Right lung (tissue), 10 donors: ENCODE measurements around the gene SPRR2E. TPM values are rescaled to one million over a fixed set of nuclear protein-coding genes. Genes with fewer than 3 reads are reported as not detected.
"Not testable (repeated sequence)": the region's sequence is repeated elsewhere in the genome, so short reads cannot be mapped to it uniquely, and the experiment has no call there.

Experiments
- DNase-seq, 2 donors: peaks; one replicate each; pipeline ENCODE4 v3.0.0-alpha.2; 2013
- long read RNA-seq, 8 donors: transcript quantifications; one replicate each; lab custom pipeline, GENCODE V29; 2026
- polyA plus RNA-seq, 5 donors: library from polyadenylated mRNA; unstranded; fragments of 120-200 nt; gene quantifications; one replicate each; pipeline versions ENCODE4 v1.2.1 to v1.2.3, GENCODE V29; 2013; ENCODE audit warnings: inconsistent platforms in 1 of 5, low replicate concordance in 1 of 5; ENCODE audit not compliant: insufficient read length in 5 of 5, insufficient read depth in 1 of 5

Gene SPRR2E
- not detected for polyA plus RNA-seq
- long read RNA-seq, donor 1: 0 reads
- long read RNA-seq, donor 2: 0 reads
- long read RNA-seq, donor 3: 0 reads
- long read RNA-seq, donor 4: 0 reads
- long read RNA-seq, donor 5: 0 reads
- long read RNA-seq, donor 6: 0 reads
- long read RNA-seq, donor 7: 0 reads
- long read RNA-seq, donor 8: 0 reads

DNA sequence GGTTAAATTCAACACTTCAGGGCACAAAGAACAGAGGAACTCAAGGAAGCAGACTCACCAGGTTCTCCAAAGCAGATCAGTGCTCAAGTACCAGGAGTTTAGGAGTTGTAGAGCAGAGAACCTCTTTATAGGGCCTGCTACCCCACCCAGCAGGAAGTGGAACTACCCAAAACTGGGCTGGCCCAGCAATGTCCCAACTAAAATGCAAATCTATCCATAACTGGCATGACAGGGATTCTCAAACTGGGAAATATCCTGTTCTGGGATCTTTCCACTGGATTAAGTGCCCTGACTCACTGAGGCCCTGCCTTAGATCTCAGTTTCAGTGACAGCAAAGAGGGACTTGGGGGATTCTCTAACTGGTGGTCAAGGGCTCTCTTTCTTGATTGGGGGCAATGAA is at the start of gene SPRR2E:
Gene SPRR2E, minus strand, starts transcription at position 101 of the 400 bp plus-strand sequence. CDS start 775 bp downstream, outside the sequence.
- DNase-seq: no peak

DNA sequence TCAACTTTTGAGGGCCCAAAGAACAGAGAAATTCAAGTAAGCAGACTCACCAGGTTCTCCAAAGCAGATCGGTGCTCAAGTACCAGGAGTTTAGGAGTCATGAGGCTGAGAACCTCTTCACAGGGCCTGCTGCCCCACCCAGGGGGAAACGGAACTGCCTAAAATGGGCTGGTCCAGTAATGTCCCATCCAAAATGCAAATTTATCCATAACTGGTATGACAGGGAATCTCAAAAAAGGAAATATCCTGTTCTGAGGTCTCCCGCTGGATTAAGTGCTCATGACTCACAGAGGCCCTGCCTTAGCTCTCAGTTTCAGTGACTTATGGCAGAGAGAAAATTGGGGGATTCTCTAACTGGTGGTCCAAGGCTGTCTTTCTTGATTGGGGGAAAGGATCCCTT is 47.1 kb upstream of the SPRR2E start:
- DNase-seq: no peak

DNA sequence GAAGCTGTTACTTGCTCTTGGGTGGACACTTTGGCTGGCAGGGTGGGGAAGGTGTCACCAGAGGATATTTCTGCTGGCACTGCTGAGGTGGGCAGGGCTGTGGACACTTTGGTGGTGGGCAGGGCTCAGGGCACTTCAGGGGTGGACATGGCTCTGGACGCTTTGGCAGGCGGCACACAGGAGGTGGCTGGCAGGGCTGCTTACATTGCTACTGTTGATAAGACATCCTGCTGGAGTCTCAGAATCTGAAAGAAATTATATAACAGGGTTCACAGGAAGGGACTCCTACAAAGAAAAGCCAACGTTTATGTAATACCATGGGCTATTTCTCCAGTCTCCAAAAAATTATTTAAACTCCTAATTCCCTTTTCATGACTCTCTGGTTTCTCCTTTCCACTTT is 46.2 kb upstream of the SPRR2E start:
- DNase-seq: no peak

DNA sequence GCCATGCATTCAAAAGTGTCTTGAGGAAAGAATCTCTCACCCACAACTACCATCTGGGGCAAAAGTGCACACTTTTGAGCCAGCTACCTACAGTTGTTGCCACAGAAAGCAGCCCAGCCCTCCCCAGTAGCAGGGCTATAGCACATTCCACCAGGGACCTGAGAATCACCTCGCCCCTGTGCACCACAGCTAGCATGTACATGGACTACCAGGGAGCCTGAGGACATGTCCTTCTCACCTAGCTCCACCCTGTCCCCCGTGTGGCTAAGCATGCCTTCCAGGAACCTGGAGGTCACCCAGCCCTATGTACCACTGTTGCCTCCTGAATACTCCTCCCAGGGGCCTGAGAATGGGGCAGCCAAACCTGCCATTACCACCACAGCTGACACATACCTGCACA is 39.4 kb upstream of the SPRR2E start:
- no peak for DNase-seq

DNA sequence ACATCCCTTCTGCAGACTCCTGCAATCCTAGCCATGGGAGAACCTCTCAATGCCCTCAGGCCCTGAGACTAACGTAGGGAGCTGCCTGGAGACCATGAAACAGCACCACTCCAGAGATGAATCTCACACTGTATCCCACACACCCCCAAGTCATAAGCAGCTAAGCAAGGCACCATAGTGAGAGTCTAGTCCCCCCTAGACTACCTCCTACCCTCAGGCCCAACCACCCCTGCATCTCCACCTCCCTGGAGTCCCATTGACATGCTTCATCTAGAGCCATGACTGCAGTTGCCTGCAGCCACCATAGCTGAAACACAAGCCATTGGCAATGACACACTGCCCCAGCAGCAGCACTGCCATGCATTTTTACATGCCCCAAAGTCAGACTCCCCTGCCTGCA is 38.9 kb upstream of the SPRR2E start:
- DNase-seq: no peak

DNA sequence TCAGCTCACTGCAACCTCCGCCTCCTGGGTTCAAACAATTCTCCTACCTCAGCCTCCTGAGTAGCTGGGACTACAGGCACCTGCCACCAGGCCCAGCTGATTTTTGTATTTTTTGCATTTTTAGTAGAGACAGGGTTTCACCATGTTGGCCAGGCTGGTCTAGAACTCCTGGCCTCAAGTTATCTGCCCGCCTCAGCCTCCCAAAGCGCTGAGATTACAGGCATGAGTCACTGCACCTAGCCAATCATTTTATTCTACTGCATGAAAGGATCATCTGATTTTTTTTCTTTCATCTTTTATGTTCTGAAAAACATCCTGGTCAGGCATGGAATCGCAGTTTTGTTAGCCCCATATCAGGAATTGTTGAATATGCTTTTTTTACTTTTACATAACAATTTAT is 34.4 kb upstream of the SPRR2E start:
- DNase-seq: not testable (repeated sequence)

DNA sequence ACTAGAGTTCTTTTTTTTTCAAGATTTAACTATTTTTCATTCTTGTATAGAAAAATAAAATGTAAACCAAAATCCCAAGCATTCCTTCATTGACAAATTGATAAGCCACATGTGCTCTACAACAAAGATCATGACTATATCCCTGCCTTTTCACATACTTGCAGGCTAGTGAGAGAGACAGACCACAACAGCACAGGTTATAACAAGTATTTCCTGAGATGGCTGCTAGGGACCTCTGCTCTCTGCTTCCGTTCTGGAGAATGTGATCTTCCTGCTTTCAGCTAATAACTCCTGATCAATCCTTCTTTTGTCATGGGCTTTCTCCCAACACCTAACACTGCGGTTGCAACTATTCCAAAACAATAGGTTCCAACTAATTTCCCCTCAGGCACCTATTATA is 33.0 kb upstream of the SPRR2E start:
- DNase-seq: no peak

DNA sequence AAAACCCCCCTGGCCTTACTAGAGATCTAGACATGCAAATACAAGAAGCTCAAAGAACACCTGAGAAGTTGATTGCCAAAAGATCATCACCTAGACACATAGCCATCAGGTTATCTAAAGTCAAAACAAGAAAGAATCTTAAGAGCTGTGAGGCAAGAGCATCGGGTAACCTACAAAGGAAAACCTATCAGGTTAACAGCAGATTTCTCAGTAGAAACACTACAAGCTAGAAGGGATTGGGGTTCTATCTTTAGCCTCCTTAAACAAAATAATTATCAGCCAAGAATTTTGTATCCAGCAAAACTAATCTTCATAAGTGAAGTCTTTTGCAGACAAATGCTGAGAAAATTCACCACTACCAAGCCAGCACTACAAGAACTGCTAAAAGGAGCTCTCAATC is 31.2 kb upstream of the SPRR2E start:
- DNase-seq: no peak

DNA sequence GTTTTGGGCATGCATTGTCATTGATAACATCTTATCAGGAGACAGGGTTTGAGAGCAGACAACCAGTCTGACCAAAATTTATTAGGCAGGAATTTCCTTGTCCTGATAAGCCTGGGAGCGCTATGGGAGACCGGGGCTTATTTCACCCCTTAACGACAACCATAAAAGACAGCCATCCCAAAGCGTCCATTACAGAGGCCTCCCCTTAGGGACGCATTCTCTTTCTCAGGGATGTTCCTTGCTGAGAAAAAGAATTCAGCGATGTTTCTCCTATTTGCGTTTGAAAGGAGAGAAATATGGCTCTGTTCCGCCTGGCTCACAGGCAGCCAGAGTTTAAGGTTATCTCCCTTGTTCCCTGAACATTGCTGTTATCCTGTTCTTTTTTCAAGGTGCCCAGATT is 29.5 kb upstream of the SPRR2E start:
- DNase-seq: not testable (repeated sequence)

DNA sequence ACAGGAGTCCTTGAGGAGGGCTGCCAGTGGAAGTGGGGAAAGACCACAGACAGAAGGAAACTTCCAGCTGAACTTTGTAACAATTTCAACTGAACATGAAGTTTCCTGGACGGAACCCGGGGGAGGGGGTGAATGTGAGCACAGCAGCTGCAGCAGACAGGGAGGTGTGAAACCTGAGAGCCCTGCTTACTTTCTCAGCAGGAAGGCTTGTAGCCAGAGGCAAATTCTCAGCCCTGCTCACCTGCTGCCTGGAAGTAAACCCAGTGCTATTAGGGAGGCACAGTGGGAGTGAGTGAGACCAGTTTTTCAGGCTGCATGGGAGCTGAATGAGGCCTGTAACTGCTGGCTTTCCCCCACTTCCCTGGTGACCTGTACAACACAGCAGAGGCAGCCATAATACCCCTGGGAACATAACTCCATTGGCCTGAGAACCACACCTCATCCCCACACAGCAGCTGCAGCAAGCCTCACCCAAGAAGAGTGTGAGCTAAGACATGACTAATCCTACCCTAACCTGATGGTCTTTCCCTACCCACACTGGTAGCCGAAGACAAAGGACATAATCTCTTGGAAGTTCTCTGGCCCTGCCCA is 28.6 kb upstream of the SPRR2E start:
- DNase-seq: no peak

DNA sequence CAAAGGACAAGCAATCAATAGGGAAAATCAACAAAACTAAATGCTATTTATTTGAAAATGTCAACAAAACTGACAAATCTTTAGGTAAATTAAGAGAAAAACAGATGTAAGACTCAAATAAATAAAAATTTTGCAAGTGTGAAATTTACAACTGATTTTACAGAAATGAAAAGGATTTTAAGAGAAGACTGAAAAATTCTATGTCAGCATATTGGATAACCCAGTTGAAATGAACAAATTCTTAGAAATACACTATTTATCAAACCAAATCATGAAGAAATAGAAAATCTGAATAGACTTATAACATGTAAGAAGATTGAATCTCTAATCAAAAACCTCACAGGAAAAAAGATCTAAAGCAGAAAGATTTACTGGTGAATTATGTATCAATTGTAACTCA is 26.6 kb upstream of the SPRR2E start:
- no peak for DNase-seq

DNA sequence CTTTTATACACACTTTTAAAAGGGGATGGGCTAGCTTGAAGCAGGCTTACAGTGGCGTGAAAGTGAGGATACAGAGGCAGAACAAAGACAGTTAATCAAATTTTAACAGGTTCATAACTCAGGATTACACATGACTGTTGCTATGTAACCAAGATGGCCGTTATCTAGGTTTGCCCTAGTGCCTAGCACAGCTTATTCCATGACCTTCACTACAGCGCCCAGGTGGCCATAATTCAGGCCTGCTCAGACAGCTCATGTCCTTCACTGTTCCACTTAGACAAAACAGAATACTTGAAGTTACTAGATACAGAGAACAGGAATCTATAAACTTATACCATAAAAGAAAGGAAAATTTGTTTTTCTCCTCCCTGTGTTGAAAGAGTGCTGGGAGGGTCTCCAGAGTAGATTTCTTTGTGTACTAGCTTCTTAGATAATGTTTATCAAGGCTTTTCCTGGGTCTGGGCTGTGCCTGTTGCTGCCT is 25.2 kb upstream of the SPRR2E start:
- no peak for DNase-seq

DNA sequence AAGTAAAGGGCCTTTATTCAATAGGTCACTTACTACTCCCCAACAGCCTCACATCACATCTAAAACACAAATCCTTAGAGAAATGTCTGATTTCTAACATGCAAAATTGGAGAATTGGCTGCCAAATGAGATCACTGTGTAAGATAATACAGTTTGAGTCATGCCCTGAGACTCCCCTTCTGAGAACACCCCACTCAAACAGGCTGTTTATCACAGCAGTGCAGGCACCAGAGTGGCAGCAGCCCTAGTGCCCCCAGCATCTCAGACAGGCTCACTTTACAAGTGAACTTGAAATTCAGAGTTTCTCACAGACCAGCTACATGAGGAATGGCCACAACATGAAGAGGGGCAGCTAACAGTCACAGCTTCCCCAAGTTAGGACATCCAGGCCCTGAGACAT is 20.9 kb upstream of the SPRR2E start:
- not testable (repeated sequence) for DNase-seq

DNA sequence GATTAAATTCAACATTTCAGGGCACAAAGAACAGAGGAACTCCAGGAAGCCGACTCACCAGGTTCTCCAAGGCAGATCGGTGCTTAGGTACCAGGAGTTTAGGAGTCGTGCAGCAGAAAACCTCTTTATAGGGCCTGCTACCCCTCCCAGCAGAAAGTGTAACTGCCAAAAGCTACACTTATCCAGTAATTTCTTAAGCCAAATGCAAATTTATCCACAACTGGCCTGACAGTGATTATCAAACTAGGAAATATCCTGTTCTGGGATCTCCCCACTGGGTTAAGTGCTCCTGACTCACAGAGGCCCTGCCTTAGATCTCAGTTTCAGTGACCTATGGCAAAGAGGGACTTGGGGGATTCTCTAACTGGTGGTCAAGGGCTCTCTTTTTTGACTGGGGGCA is 19.1 kb upstream of the SPRR2E start, which contains the start of gene SPRR2F:
Gene SPRR2F, minus strand, starts transcription at position 101 of the 400 bp plus-strand sequence. CDS start 783 bp downstream, outside the sequence.
- no peak for DNase-seq

DNA sequence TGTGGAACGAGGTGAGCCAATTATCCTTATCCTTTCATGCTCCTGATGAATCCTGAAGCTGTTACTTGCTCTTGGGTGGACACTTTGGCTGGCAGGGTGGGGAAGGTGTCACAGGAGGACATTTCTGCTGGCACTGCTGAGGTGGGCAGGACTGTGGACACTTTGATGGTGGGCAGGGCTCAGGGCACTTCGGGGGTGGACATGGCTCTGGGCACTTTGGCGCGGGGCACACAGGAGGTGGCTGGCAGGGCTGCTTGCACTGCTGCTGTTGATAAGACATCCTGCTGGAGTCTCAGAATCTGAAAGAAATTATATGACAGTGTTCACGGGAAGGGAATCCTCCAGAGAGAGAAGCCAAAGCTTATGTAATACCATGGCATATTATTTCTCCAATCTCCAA is 18.1 kb upstream of the SPRR2E start:
- not testable (repeated sequence) for DNase-seq

DNA sequence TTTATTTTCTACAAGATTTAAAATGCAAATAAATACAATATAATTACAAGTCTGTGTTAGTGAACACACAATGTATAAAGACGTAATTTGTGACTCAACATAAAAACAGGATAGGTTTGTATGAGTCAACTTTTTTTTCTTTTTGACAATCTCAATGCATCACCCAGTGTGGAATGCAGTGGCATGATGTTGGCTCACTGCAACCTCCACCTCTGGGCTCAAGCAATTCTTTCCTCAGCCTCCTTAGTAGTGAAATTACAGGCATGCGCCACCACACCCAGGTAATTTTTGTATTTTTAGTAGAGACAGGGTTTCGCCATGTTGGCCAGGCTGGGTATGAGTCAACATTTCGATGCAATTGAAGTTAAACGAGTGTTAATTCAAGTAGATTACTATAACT is 5.9 kb upstream of the SPRR2E start:
- no peak for DNase-seq

DNA sequence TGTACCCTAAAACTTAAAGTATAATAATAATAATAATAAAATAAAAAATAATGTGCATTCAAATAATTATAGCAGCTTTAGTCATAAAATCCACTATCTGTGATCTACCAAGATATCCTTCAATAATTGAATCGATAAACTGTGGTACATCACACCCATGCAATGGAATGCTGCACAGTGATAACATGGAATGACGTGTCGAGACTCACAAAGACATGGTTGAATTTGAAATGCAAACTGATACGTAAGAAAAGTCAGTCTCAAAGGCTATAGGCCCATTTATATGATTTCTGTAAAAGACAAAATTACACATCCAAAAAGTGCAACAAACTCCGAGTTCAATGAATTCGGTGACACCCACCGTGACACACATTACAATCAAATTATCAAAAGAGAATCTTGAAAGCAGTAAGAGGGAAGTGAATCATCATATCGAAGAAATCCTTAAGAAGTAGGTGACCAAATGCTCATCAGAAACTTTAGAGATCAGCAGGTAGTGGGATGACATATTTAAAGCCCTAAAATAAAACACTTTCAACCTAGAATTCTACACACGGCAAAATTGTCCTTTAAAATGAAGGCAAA is 5.2 kb upstream of the SPRR2E start:
- no peak for DNase-seq

DNA sequence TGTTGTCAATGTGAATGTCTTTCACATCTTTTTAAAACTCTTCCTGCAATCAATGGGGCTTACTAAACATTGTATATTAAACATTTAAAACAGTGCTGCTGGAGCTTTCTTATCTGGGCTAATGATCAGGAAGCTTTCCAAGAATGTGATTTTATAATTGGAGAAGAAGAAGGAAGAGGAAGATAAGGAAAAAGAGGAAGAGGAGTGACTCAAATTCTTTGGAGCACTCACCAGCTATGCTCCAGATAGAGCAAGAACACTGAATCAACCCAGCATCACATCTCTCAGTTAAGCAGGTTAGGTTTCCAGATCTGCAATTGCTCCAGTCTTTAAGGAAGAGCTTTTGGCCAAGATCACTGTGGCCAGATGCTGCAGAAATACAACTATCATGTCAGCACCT is 1.4 kb upstream of the SPRR2E start:
- no peak for DNase-seq

DNA sequence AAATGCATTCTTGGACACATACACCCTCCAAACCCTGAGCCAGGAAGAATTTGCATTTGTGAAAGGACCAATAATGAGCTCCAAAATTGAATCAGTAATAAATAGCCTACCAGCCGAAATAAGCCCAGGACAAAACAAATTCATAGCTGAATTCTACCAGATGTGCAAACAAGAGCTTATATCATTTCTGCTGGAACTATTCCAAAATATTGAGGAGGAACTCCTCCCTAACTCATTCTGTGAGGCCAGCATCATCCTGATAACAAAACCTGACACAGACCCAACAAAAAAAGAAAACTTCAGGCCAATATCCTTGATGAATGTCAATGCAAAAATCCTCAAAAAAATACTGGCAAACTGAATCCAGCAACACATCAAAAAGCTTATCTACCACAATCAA is 6.7 kb downstream of the SPRR2E start:
- DNase-seq: no peak

DNA sequence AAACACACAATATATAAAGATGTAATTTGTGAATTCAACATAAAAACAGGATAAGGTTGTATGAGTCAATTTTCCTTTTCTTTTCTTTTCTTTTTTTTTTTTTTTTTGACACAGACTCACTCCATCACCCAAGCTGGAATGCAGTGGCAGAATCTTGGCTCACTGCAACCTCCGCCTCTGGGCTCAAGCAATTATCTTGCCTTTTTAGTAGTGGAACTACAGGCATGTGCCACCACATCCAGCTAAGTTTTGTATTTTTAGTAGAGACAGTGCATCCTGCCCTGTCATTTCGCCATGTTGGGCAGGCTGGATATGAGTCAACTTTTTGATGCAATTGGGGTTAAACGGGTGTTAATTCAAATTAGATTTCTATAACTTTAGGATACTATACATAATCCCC is 12.6 kb downstream of the SPRR2E start:
- DNase-seq: no peak

DNA sequence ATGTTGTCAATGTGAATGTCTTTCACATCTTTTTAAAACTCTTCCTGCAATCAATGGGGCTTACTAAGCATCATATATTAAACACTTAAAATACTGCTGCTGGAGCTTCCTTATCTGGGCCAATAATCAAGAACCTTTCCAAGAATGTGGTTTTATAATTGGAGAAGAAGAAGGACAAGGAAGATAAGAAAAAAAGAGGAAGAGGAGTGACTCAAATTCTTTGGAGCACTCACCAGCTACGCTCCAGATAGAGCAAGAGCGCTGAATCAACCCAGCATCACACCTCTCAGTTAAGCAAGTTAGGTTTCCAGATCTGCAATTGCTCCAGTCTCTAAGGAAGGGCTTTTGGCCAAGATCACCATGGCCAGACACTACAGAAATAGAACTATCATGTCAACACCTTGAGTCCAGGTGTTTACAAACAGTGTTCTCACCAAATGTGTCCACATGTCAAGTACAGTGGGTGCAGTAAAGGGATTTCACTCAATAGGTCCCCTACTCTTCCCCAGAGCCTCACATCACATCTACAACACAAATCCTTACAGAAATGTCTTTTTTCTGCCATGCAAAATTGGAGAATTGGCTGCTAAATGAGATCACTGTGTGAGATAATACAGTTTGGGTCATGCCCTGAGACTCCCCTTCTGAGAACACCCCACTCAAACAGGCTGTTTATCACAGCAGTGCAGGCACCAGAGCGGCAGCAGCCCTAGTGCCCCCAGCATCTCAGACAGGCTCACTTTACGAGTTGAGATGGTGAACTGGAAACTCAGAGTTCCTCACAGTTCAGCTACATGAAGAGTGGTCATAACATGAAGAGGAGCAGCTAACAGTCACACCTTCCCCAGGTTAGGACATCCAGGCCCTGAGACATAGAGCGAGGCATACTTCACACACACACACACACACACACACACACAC is 21.3 kb downstream of the SPRR2E start:
- no peak for DNase-seq

DNA sequence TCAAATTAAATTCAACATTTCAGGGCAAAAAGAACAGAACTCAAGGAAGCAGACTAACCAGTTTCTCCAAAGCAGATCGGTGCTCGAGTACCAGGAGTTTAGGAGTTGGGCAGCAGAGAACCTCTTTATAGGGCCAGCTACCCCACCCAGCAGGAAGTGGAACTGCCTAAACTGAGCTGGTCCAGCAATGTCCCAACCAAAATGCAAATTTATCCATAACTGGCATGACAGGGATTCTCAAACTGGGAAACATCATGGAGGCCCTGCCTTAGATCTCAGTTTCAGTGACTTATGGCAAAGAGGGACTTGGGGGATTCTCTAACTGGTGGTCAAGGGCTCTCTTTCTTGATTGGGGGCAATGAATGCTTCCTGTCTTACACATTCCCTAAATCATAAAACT is 22.8 kb downstream of the SPRR2E start, which contains the start of gene SPRR2B:
Gene SPRR2B, minus strand, starts transcription at position 101 of the 400 bp plus-strand sequence. CDS start 772 bp downstream, outside the sequence.
- no peak for DNase-seq
